Heart left ventricle (tissue), 13 donors: ENCODE measurements around the gene VAV1.

Source experiments
- POLR2A ChIP-seq, 2 donors: fragments of 450-650 bp; IDR thresholded peaks; one replicate each; pipeline ENCODE4 v1.6.1; 2017; ENCODE audit warnings: antibody characterized with exemption in 2 of 2, mild to moderate bottlenecking in 2 of 2, moderate library complexity in 2 of 2
- TF ChIP-seq, protein P1 (sequence below), 12 donors: fragments of 200-600 bp; sonication (generic) in 4 of 12; IDR thresholded peaks; one replicate each; pipeline versions ENCODE4 v1.5.0 to v1.8.0; 2018 to 2022; ENCODE audit warnings: antibody characterized with exemption in 12 of 12, mild to moderate bottlenecking in 5 of 12
- donor health status: ischemic (EF 13 %, LVEDD 7.1; RV severe dilation, severe dysfunction).
- donor health status: DM: no; HTN: yes; CAD: no.
- donor health status: DM: no; HTN: no; CAD: no.
- donor health status: ischemic (EF 25% LVEDD 6.9; RV normal size, moderate dysfunction).
- donor health status: ischemic (EF 25% LVEDD 5.7; RV mildly dilated, moderate dysfunction).
- donor health status: ischemic (EF 35%, LVEDD 5.7; RV mildly dilated, moderate dysfunction).
- donor health status: nonischemic (EF 11% LVEDD 7.7; RV severe dilation, severe dysfunction).
- donor health status: DM: yes; HTN: yes; CAD: no.
- donor health status: PGD.
- donor health status: ischemic (EF 29% LVEDD 5.4; RV normal size, mild dysfunction).
- donor health status: nonischemic (EF 23%, LVEDD 6.1; RV moderate dilation, normal function).

DNA sequence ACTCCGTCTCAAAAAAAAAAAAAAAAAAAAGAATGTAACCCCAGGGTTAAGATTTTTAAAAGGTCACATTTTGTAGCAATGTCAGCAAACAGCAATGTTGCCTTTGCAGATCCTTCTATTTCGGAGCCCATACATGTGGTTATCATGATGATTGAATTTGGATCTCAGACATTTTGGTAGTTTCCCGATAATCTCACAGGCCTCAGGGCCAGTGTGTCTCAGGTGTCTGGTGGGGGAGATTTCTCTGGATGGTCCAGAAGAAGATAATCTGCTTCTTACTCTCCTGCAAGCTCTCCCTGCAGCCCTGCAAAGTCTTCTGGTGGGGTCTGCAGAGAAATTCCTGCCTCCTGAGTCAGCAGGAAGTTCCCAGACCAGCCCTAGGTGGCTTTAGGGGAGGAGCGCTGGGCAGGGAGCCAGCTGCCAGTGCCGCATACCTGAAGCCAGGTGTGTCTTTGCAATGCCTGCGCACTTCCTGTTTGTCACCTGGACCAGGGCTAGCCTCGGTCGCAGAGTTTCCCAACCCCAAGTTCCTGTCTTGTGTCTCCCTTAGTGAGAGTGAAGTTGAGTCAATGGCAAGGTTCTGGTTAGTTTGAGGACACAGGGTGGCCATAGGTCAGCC is 6.7 kb upstream of the VAV1 start:
- TF ChIP-seq, protein P1, sequence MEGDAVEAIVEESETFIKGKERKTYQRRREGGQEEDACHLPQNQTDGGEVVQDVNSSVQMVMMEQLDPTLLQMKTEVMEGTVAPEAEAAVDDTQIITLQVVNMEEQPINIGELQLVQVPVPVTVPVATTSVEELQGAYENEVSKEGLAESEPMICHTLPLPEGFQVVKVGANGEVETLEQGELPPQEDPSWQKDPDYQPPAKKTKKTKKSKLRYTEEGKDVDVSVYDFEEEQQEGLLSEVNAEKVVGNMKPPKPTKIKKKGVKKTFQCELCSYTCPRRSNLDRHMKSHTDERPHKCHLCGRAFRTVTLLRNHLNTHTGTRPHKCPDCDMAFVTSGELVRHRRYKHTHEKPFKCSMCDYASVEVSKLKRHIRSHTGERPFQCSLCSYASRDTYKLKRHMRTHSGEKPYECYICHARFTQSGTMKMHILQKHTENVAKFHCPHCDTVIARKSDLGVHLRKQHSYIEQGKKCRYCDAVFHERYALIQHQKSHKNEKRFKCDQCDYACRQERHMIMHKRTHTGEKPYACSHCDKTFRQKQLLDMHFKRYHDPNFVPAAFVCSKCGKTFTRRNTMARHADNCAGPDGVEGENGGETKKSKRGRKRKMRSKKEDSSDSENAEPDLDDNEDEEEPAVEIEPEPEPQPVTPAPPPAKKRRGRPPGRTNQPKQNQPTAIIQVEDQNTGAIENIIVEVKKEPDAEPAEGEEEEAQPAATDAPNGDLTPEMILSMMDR (IDR thresholded peaks at IDR 0.05) = no peak
- no peak for TF ChIP-seq POLR2A (IDR thresholded peaks at IDR 0.05)
